Measurements from ENCODE around the gene INPP4B.

Gene INPP4B

GRCh38 chr4:142355421-142355930 is 490.6 kb downstream of the INPP4B start:
- no peak for DNase-seq (ENCODE audit: low read depth in 2 of 2, low spot score in 1 of 2)

DNA sequence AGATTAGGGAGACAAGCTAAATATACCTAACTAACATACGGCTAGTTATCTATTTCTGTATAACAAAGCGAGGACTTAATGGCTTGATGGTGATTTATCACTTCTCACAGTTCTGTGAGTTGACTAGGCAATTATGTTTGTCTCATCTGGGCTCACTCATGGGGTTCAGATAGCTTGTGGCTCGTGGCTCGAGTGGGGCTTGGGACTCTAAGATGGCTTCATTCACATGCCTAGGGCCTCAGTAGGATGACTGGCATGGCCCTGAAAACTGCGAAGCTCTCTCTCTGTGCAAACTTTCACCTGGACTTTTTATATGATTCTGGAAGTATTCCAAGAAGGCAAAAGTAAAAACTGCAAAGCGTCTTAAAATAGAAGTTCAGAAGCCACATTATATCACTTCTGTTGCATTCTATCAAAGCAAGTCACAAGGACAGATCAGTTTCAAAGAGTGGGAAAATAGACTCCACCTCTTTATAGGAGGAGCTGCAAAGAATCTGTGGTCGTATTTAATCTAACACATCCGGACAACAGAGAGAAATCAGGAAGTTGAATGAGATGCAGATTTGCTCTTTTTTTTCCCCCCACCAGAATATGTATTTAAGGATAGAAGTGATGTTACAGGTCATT is 491.2 kb downstream of the INPP4B start:
- DNase-seq (ENCODE audit: low read depth in 2 of 2, low spot score in 1 of 2), result no peak

DNA sequence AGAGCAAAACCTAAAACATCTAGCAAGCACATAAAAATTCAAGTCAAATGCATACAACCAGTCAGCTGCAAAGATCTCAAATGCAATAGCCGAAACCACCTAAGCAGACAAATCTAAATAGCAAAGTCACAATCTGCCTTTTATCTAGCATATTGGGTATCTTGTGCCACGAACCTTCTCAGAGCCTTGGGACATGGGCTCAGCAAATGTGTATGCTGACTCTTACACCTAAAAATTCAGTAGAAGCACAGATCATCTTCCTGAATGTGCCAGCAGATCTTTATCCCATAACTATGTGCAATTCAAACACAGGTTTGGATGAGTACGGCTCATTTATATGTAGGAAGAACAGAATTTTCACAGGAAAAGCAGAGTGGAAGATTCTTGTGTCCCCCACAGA is 492.1 kb downstream of the INPP4B start:
- DNase-seq (ENCODE audit: low read depth in 2 of 2, low spot score in 1 of 2), result no peak

- no peak for DNase-seq (ENCODE audit: low read depth in 2 of 2, low spot score in 1 of 2)
These were observed 492.9 kb downstream of the INPP4B start for GRCh38 chr4:142353149-142353738.

DNA sequence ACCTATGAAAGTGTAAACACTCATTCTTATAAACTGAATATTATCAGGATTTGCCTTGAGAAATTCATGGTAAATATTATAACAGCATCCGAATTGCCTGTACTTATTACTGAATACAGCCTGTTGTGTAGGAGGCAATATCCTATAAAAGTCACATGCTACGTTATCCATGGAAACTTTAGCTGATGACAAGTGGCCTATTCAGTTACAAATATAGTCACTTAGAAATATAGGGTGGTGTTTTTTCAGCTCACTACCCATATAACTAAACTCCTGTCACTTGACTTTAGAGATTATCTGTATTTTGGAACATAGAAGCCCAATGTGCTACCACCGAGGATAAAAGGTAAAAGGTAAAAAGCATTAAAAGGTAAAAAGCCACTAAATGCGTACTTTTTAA is 493.4 kb downstream of the INPP4B start:
- DNase-seq (ENCODE audit: low read depth in 2 of 2, low spot score in 1 of 2), result no peak

DNA sequence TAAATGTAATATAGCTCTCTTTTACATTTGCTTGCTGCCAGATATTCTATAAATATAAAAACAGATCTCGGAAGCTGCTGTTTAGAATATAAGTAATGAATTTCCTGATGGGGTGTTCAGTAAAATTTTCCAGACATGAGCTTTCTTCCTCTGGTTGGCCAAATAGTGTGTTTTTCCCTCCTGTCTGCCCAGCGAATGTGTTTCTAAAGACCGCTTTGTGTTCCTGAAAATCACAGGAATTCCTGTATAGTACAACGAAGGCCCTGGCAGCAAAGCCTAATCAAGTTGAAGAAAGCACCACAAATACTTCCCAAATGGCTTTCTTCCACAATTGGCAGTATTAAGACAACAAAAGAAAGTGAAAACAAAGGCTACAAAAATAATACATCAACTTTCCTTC is 494.1 kb downstream of the INPP4B start:
- no peak for DNase-seq (ENCODE audit: low read depth in 2 of 2, low spot score in 1 of 2)

GRCh38 chr4:142350871-142351270 is 495.2 kb downstream of the INPP4B start:
- DNase-seq (ENCODE audit: low read depth in 2 of 2, low spot score in 1 of 2), result no peak

DNA sequence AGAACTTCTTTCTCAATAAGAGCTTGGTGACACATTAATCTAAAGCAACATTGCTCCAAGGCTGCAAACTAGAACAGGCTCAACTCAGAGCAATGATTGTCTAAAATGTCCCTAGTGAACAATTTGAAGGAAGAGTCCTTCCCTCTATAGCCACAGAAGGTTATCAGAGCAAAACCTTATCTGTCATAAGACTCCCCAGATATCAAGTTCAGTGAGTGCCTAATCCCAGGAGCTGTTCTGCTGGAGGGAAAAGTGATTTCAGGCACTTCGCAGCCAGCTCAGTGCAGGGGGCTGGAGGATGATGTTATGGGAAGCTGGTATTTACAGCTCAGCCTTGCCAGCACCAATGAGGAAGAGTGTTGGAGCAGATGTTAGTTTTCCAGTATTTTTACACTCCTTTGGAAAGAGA is 497.5 kb downstream of the INPP4B start:
- DNase-seq (ENCODE audit: low read depth in 2 of 2, low spot score in 1 of 2), result no peak

DNA sequence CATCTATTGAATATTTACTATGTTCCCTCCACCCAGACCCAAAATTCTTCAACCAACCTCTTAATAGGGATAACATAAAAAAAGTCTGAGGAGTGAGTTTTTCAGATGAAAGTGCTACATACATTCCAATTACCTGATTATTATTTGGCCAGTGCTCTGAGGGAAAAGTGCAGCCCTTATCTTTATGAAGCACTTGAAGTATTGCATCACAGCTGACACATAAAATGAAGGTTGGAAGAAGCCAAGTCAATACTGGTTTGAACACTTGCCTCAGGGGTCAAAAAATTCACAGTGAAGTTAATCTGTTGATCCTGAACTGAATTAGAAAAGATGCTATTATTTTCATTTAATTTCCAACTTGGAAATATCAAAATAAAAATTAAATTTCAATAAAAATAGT is 498.9 kb downstream of the INPP4B start:
- DNase-seq (ENCODE audit: low read depth in 2 of 2, low spot score in 1 of 2), result no peak

DNA sequence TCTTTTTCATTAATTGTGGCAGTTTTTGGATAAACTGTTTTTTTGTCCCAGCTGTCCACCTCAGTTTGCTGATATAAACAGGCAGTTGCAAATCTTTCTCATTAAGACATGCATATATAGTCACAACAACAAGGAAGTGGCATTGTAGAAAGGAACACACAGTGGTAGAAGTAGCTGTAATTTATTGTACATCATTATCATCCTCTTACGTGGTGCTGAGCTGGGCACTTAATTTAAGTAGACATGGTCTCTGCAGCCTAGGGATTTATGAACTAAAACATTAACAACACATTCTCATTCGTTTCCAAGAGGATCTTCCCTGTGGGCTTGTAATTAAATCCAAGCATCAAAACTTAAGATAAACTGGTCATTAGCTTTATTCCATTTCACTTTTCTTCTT is 500.2 kb downstream of the INPP4B start:
- DNase-seq (ENCODE audit: low read depth in 2 of 2, low spot score in 1 of 2), result no peak

GRCh38 chr4:142341268-142341667 is 504.8 kb downstream of the INPP4B start:
- DNase-seq (ENCODE audit: low read depth in 2 of 2, low spot score in 1 of 2), result no peak

DNA sequence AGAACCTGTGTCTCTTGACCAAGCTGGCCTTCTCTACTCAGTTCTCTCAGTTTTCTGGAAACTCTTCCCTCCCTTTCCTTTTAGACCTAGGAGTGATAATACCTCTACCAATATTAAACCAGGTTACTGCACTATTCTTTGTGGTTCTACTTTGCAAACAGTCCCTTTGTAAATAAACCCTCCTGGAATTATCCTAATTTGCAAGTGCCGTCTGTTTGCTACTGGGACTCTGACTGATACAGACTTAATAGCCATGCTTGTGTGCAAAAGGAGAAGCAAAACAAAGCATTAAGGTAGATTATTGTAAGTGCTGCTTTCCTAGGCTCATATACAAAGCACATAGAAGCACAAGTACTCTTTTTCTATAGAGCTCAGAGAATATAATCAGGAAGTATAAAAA is 507.0 kb downstream of the INPP4B start:
- DNase-seq (ENCODE audit: low read depth in 2 of 2, low spot score in 1 of 2), result no peak

GRCh38 chr4:142336251-142336934 is 509.7 kb downstream of the INPP4B start:
- DNase-seq (ENCODE audit: low read depth in 2 of 2, low spot score in 1 of 2), result no peak

GRCh38 chr4:142334931-142335330 is 511.2 kb downstream of the INPP4B start:
- no peak for DNase-seq (ENCODE audit: low read depth in 2 of 2, low spot score in 1 of 2)

DNA sequence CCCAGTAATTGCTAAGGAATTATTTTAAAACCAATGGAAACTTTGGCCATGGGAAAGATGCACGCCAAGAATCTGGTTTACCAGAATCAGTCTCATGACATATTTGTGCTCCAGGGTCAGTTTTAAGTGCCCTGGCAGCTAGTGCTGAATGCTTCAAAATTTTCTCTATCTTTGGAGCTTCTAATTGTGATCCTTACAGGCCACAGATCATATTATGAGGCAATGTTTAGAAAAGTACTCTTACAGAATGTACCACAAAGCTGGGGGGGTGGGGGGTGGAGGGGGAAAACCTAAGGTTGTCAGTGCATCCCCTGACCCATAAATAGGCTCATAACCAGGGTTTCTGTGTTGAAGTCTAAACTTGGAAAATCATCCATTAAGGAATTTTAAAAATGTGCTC is 514.5 kb downstream of the INPP4B start:
- no peak for DNase-seq (ENCODE audit: low read depth in 2 of 2, low spot score in 1 of 2)

DNA sequence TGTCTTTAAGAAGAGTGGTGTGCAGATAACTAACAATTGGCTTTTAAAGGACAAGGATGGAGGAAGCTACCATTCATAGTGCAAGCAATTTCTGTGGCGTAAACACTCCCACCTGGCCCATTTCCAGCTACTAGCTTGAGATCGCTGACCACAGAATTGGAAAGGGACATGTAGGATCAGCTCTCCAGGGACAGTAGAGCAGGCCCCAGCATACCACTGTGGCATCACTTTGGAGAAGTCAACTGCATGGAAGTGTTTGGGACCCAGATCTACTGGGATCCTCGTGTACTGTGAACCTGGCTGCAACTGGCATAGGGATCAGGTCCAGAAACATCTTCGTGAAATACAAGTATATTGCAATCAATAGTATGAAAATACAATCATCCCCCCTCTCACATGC is 515.0 kb downstream of the INPP4B start:
- DNase-seq (ENCODE audit: low read depth in 2 of 2, low spot score in 1 of 2), result no peak

- DNase-seq (ENCODE audit: low read depth in 2 of 2, low spot score in 1 of 2), result no peak
These were observed 515.8 kb downstream of the INPP4B start for GRCh38 chr4:142330311-142330710.

DNA sequence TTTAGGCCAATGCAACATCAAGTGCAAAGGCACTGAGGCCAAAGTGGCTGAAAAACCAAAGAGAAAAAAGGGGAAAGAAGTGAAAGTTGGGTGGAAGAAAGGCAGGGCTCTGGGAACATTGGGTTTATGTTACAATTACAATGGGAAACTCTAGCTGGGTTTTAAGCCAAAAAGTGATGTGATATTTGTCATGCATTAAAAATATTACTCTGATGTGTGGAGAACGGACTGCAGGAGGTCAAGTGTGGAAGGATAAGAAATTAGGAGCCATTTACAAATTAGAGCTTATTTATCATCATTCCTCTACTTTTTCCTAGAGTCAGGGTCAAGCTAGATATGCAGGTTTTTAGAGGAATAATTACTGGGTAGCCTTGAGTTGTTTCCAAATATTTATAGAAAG is 516.8 kb downstream of the INPP4B start:
- DNase-seq (ENCODE audit: low read depth in 2 of 2, low spot score in 1 of 2), result no peak

GRCh38 chr4:142326181-142326580 is 519.9 kb downstream of the INPP4B start:
- no peak for DNase-seq (ENCODE audit: low read depth in 2 of 2, low spot score in 1 of 2)

- DNase-seq (ENCODE audit: low read depth in 2 of 2, low spot score in 1 of 2), result no peak
These were observed 521.5 kb downstream of the INPP4B start for GRCh38 chr4:142324572-142324971.

GRCh38 chr4:142322996-142323395 is 523.1 kb downstream of the INPP4B start:
- no peak for DNase-seq (ENCODE audit: low read depth in 2 of 2, low spot score in 1 of 2)

DNA sequence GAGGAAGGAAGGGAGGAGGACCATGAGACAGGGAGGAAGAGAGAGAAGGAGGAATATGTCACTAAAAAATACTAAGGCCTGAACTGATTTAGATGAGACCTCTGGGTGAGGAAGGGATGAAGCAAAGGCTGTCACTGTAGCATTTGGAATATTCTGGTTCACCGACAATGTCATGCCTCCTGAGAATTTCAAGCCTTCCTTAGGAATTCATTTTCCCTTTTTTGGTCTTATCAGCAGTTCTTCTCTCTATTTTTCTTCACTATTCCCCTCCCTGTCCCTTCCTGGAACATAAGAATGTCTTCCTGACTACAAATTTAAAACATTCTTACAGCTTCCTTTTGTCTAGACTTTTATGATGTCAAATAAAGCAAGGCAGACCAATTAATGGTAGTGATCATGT is 527.8 kb downstream of the INPP4B start:
- DNase-seq (ENCODE audit: low read depth in 2 of 2, low spot score in 1 of 2), result no peak

DNA sequence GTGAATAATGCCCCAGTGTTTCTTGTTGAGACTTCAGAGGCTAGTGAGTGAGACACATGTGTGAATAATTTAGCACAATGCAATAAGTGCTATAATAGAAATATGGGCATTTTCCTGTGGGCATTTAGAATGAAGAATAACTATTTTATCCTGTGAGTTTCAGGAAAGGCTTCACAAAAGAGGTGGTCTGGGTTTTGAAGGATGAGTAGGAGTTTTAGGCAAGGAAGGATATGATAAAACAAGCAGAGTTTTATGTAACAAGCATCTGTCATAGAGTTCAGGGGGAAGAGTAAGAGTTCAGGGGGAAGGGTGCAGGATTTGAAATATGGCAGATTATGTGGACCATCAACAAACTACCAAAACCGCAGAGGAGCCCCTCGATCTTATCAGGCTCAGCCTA is 529.2 kb downstream of the INPP4B start:
- no peak for DNase-seq (ENCODE audit: low read depth in 2 of 2, low spot score in 1 of 2)

Data from stimulated activated CD8-positive, alpha-beta memory T cell treated with anti-CD3 and anti-CD28 coated beads, Interleukin-4, amount 100 ng/mL, for 1 hour (primary cell).